GM18517 (cell line): ENCODE measurements around the gene DNAJC16.
"Not testable (repeated sequence)": the region's sequence is repeated elsewhere in the genome, so short reads cannot be mapped to it uniquely, and the experiment has no call there.

Source experiments
- ATAC-seq: cut with Tn5 transposase; IDR thresholded peaks from one replicate; pipeline ENCODE4 v1.9.1; 2021; ENCODE audit warnings: mild to moderate bottlenecking, moderate library complexity; ENCODE audit not compliant: unreplicated experiment

The DNAJC16 gene

DNA sequence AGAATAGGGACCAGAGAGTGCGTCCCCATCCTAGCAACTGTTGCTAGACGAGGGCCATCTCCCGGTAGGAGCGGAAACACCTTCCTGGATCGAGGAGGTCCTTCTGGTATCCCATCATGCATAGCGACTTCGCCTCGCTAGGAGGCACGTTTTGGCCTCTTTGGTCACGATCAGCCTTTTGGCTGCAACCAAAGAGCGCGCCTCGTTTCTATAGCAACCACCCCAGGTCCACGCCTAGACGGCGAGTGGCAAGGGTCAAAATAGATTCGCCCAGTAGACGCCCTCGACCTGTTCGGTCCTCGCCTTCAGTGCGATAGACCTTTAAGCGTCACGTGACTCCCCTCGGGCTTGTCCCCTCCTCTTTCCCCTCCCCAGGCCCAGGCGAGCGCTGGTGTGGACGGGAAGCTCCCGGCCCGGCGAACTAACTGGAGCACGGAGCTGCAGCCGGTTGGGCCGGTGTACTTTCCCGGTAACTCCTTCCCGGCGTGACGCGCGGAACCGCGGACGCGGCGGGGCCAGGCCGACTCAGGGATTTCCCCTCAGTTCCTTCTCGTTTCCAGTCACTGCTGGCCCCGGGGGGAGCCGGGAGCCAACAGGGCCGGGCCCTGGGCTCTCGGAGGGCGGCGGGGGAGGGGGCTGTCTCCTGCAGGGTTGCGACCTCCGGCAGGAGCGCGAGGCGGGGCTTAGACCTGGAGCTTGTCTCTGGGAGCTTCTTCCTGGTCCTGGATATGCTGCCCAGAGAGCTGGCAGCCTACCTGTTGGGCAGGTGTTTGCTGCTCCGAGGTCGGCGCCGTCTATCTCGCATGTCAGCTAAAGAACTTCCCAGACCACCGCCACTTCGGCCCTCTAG lies at the start of gene DNAJC16:
Gene DNAJC16 (plus strand): TSS at position 359 of the 850 bp plus-strand sequence. CDS start 2,258 bp downstream, outside the sequence.
- ATAC-seq, result peak; percentile 74

DNA sequence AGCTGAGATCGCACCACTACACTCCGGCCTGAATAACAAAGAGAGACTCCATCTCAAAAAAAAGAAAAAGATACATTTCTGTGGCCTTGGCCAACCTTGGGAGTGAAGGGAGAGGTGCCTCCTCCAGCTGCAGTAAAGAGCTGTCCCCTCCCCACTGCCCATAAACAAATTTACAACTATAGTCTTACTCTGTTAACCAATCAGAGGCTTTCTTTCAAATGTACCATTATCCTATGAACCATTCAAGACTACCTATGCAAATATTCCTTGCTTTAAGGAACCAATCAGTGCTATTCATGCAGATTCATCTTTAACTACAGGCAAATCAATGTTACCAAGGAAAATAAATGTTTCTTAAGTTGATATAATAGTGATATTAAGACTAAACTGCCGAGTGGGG lies 49.7 kb upstream of the DNAJC16 start:
- ATAC-seq, result no peak

DNA sequence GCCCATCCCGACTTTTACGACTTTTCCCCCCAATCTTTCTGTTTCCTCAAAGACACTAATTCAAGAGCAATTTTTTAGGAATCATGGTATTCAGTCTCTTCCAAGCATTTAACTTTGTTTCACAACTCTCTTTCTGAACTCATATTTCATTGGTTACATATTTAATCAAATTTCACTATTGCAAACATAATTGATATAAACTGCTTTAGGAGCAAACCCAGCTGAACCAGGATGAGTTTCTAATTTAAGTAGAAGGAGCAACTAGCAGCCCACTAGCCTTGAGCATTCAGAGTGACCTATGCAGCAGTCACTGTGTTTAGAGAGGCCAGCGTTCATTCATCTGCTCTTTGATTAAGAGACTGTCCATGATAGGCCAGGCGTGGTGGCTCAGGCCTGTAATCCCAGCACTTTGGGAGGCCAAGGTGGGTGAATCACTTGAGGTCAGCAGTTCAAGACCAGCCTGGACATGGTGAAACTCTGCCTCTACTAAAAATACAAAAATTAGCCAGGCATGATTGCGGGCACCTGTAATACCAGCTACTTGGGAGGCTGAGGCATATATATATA lies 48.9 kb upstream of the DNAJC16 start:
- ATAC-seq, result no peak

DNA sequence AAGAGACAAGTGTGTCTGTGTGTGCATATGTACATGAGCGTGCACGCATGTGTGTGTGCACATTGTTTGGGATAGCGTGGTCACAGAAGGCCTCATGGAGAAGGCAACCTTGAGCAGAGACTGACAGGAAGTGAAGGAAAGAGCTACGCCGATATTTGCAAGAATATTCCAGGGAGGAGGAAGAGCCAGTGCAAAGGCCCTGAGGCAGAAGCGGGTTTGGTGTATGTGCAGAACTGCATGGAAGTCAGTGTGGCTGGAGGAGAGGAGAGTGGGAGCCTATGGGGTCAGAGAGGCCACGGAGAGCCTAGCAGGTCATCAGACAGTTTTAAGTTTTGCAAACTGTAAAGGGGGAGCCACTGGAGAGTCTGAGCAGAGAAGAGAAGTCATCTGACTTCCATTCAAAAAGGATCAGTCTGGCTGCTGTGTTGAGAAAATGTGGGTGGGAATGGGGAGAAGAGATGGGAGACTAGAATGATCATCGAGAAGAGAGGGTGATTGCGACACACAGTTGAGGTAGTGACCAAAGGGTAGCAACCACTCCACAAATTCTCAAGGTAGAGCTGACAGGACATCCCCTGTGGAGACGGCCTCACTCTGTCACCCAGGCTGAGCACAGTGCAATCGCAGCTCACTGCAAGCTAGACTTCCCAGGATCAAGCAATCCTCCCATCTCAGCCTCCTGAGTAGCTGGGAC lies 46.8 kb upstream of the DNAJC16 start:
- no peak for ATAC-seq

DNA sequence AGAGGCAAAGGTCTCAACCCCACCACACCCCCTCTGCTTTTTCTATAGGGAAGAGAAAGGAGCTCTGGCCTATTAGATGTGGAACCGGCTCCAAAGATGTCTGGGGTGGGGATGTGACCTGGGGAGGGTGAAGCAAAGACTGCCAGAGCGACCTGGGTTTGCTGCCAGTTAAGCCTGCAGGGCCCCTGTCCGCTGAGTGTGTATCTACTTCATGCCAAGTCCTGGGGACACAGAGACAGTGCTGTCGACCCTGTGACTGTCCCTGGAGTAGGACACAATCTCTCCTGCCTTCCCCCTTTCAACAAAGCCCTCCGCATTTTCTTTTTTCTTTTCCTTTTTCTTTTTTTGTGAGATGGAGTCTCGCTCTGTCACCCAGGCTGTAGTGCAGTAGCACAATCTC lies 44.2 kb upstream of the DNAJC16 start:
- ATAC-seq, result not testable (repeated sequence)

DNA sequence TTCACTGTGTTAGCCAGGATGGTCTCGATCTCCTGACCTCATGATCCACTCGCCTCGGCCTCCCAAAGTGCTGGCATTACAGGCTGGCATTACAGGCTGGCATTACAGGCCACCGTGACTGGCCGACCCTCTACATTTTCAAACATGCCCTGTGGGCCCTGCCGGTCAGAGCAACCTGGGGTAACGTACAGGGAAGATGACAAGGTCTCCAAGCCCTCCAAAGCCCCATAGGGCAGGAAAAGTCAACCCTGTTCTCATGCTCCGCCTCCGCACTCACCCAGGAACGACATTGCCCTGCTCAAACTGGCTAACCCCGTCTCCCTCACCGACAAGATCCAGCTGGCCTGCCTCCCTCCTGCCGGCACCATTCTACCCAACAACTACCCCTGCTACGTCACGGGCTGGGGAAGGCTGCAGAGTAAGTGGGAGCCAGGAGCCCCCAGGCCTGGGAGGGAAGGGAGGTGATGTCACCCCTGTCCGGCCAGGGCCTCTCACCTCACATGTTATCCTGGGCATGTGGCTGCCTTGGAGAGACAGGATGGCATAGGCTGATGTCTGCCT lies 43.6 kb upstream of the DNAJC16 start:
- ATAC-seq, result not testable (repeated sequence)

DNA sequence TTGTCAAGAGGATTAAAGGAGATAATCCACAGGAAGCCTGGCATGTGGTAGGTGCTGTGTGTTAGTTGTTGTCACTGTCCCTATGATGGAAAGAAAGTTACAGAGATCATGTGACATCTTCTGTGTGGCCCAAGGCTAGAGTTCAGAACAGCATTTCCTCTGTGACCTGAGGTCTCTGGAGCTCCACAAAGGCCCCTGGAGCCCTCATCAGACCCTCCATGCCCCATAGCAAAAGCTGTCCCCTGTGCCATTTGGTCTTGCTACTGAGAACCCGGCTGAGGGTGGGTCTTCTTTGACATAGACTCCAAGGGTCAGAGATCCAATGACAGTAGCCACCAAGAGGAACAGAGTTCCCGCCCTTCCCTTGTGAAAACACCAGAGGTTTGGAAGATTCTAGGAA lies 42.7 kb upstream of the DNAJC16 start:
- ATAC-seq, result no peak

DNA sequence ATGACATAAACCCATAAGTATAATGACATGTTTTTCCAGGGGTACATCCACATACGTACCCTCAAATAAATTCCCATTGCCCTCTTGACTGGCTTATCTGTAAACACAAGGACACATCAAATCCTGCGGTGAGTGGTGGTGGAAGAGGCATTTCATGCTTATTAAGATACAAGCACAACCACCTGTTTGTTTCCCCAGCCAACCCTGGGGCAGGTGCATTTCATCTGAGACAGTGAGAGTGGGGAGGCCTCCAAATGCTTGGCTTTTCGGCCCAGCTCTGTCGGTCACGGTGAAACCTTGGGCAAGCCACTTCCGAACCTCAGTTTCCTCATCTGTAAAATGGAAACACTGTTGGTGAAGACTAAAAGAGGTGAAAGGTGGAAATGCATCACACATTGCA lies 42.2 kb upstream of the DNAJC16 start:
- not testable (repeated sequence) for ATAC-seq

DNA sequence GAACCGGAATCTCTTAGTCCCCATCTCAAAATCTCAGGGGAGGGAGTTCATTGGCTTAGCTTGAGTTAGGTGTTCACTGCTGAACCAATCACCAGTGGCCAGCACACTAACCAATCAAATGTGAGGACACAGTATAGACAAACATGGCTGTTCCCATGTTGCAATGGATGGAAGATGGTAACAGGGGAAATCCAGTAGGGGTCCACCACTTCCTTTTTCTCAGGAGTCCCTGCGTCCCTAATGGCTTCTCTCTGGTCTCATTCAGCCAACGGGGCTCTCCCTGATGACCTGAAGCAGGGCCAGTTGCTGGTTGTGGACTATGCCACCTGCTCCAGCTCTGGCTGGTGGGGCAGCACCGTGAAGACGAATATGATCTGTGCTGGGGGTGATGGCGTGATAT lies 41.0 kb upstream of the DNAJC16 start:
- no peak for ATAC-seq

DNA sequence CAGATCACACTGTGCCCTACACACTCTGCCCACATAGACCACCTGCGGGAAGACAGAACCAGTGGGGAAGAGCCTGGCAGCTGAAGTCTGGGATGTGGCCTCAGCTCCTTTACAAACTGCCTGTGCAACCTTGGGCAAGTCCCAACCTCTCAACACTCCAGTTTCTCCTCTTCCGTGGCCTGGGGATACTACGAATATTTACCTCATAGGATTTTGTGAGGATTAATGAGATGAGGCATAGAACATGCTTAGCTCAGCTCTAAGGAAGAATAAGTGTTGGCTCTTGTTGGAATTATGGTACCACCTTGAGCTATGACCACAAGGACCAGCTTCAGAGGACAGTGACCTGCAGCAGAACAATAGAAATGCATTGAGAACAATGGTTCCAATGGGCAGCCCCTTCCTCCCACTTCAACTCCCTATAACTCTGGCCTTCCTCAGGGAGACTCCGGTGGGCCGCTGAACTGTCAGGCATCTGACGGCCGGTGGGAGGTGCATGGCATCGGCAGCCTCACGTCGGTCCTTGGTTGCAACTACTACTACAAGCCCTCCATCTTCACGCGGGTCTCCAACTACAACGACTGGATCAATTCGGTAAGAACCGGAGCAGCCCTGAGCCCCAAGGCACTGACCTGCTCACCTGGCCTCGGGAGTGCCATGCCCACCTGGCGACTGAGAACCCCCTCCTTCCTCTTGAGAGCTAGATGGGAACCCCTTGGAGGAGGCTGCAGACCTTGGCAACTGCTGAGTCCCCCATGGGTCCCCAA lies 39.6 kb upstream of the DNAJC16 start:
- ATAC-seq, result not testable (repeated sequence)

DNA sequence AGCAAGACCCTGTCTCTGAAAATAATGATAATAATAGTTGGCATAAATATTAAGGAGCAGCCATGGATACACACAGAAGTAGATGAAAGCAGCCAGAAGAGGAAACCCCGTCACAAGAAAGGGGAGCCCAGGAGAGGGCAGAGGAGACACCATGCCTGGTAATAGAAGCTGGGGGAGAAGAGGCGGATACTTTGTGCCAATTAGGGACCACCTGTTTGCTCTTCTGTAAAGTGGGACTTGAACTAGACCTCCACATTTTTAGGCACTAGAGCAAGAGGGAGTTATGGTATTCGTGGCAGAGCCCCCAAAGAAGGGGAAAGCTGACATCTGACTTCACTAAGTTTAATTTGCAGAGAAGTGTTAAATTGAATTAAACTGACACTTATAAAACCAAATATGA lies 38.3 kb upstream of the DNAJC16 start:
- no peak for ATAC-seq

DNA sequence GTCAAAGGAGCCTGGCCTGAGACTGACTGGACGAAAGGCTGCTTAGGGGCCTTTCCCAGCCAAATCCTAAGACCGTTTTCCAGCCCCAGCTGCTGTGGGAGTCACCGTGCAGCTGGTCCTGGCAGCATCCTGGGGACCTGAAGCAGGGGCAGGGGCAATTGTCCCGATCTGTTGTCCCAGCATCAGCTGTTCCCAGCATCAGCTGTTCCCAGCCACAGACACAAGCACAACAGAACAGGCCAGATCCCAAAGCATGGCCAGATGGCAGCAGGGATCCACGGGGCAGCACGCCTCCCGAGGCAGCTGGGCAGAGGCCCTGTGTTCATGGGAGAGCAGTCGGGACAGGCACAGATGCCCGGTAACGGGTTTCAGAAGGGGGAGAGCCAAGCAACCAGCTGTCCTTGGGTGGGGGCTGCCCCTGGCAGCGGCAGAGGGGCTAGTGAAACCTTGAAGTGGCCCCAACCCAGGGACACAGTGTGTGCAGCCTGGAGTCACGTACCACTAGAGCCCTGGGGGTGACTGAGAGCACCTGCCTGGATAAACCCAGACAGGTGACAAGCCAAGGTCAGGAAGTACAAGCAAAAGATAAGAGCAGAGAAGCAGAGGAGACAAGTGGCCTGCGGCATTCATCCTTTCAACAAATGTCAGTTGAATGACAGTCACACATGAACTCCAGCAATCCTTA lies 37.5 kb upstream of the DNAJC16 start:
- no peak for ATAC-seq

DNA sequence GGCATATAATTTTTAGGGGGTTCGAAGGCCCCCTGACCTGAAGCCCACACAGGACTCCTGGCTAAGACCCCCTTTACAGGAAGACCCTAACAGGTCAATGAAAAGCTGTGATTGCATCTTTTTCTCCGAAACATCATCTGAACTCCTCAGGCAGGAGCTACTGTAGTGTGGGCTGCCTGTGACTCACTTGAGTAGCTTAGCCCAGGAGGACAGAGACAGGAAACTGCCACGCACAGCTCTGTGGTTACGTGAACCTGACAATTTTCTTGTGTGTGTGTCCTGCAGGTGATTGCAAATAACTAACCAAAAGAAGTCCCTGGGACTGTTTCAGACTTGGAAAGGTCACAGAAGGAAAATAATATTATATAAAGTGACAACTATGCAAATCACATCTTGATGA lies 35.6 kb upstream of the DNAJC16 start:
- not testable (repeated sequence) for ATAC-seq

DNA sequence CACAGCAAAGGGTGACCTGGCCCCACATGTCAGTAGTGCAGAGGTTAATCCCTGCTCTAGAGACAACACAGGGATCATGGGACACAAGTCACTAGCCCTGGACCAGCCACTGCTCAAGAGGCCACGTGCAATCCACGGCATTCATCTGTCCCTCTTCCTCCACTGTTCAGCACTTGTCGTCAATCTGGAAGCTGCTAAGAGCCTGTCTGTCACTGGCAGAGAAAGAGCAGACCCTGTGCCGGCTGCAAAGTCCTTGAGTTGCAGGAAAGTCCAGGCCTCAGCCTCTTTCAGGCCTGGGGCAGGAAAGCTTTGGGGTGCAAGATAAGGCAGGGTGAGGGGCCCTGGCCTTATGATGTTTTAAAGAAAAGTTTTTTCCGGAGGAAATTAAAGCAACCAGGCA lies 34.1 kb upstream of the DNAJC16 start:
- no peak for ATAC-seq

DNA sequence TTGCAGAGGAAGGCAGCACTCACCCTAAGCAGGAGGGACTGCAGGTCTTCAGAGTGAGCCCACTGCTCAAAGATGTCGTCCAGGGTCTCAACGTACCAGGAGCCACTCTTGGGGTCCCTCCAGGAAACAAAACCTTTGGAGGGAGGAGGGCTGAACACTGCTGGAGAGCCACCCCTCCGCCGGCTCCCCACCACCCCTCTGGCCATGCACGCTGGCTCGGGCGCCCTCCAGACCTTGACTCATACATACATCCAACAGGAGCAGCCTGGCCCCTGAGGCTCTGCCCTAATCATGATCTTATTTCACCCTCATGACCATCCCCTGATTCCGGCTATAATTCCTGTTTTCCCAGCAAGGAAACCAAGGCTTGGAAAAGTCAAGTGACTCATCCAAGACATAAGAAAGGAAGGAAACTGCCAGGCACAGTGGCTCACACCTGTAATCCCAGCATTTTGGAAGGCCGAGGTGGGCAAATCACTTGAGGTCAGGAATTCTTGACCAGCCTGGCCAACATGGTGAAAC lies 32.7 kb upstream of the DNAJC16 start:
- no peak for ATAC-seq

DNA sequence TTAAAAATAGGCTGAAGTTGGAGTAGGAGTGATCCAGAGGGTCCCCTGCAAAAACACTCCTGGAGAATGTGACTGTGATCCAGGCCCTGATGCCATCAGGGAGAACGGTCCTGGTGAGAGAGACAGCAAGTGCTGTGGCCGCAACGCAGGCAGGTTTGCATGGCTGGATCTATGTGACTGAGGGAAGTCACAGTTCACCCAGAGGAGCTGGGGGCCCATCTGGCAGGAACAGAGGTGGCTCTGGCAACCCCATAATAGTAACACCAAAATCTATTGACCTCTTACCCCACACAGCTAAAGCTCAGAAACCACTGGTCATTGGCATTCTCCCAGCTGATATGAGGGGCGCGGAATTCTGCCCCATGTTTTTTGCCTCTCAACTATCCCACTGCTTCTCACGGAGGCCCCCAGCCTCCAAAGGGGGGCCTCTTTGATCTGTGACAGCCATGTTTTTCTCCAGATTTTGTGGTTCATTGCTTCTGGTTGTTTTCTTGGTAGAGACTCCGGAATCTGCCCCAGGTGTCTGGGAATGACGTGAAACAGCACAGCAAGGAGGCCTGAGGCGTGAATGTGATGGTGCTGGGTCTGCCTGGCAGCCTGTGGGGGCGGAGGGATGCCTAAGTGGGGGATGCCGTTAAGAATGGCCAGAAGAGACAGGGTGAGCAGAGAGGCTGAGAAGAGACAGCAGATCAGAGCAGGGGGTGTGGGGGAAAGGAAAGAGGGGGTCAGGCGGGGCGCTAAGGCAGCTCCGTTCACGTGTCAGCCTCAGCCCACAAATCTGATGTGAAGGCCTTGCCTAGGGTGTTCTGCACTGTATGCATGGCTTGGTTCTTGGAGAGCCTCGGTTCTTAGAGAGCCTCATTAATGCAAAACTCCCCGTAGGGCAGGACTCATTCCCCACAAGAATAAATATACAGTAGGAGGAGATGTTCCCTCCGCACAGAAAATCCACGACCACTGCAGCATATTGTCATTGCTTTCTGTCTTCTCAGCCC lies 26.2 kb upstream of the DNAJC16 start:
- ATAC-seq, result no peak

DNA sequence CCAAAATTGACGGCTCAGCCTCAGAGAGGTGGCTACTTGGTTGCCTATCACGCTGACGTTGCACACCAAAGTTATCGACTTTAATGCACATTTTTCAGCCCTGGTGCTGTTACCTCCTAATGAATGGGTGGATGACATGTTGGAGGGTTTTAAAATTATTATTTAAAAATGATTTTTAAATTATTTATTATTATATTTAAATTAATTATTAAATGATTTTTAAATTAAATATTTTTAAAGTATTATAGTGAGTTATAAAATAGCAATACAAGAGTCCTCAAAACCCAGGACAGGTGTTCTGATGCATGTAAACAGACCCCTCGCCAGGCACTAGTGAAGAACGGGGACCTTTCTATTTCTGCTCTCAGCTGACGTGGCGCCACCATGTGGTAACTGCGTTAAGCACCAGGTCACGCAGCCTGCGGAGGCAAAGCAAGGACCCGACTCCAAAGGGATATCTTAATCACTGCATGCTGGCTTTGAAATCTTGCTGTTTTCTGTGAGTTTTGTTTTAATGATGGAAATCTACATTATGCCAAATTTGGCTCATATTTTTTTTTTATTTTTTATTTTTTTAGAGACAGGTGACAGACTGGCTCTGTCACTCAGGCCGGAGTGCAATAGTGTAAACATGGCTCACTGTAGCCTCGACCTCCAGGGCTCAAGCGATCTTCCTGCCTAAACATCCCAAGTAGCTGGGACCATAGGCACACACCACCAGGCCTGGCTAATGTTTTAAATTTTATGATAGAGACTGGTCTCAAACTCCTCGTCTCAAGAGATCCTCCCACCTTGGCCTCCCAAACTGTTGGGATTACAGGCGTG lies 25.2 kb upstream of the DNAJC16 start:
- no peak for ATAC-seq

DNA sequence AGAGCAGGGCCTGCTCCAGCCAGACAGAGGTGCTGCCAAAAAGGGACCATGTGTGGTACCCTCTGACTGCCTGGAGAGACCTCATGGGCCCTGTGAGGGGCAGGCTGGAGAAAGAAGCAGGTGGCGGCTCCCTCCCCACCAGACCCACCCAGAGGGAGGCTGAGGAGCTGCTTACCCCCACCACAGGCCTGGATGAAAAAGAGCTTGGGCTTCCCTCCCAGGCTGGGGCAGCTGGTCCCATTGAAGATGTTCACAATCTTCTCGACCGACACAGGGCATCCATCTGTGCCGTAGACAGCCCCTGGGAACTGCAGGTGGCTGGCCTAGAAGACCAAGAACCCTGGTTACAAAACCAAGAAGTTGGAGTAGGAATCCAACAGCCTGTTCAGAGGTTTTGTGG lies 22.2 kb upstream of the DNAJC16 start:
- no peak for ATAC-seq
